Mucosa of rectum (tissue), 2 donors: ENCODE data around the gene TGM3.

Experiments
- H3K27ac ChIP-seq, 2 donors: one replicate each; pipeline ENCODE4 v1.7.0; 2013; ENCODE audit warnings: inconsistent platforms in 2 of 2, low read depth in 2 of 2, low read length in 2 of 2
- H3K27me3 ChIP-seq, 2 donors: one replicate each; pipeline ENCODE4 v1.7.0; 2013; ENCODE audit warnings: low read length in 2 of 2; ENCODE audit not compliant: control insufficient read depth in 2 of 2, insufficient read depth in 2 of 2
- H3K36me3 ChIP-seq, 2 donors: one replicate each; pipeline ENCODE4 v1.7.0; 2013; ENCODE audit warnings: low read length in 2 of 2; ENCODE audit not compliant: control insufficient read depth in 2 of 2, insufficient read depth in 2 of 2
- H3K4me1 ChIP-seq, 2 donors: one replicate each; pipeline ENCODE4 v1.7.0; 2013; ENCODE audit warnings: low read length in 2 of 2, mild to moderate bottlenecking in 1 of 2; ENCODE audit not compliant: control insufficient read depth in 2 of 2, insufficient read depth in 2 of 2
- H3K4me3 ChIP-seq, 2 donors: one replicate each; pipeline ENCODE4 v1.7.0; 2013; ENCODE audit warnings: low read length in 2 of 2
- H3K9ac ChIP-seq, 2 donors: one replicate each; pipeline ENCODE4 v1.7.0; 2013; ENCODE audit warnings: low read length in 2 of 2, low read depth in 1 of 2, mild to moderate bottlenecking in 1 of 2
- H3K9me3 ChIP-seq, 2 donors: one replicate each; pipeline ENCODE4 v1.7.0; 2013; ENCODE audit warnings: low read length in 2 of 2; ENCODE audit not compliant: control insufficient read depth in 2 of 2
- donor health status: healthy.
- donor health status: Normal muscosa, but diverticular disease.

TGM3 gene

DNA sequence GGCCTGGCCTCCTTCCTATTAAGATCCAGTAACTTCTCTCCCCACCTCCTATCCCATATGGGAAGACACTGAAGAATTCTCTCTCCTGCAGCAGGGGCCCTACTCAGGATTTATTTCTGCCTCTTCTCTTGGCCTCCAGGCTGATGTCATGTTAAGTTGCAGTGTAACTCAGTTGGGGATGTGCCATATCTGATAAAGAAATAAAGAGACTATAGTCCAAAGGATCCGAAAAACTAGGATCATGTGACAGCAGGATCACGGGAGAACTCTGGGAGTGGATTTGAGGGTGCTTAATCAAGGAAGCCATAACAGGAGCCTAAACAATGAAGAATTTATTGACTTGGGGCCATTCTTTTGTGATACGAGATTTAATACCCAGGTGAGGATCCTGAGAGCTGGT lies 46.4 kb downstream of the TGM3 start:
- no peaks in the 10 kb centered on the region for H3K4me1 ChIP-seq
- H3K27ac ChIP-seq, result no peak overlapping the region
- H3K4me3 ChIP-seq, result no peak overlapping the region
- no peaks in the 10 kb centered on the region for H3K9me3 ChIP-seq
- H3K36me3 ChIP-seq, result no peaks in the 10 kb centered on the region
- no peaks in the 10 kb centered on the region for H3K27me3 ChIP-seq
- H3K9ac ChIP-seq, result no peak overlapping the region

DNA sequence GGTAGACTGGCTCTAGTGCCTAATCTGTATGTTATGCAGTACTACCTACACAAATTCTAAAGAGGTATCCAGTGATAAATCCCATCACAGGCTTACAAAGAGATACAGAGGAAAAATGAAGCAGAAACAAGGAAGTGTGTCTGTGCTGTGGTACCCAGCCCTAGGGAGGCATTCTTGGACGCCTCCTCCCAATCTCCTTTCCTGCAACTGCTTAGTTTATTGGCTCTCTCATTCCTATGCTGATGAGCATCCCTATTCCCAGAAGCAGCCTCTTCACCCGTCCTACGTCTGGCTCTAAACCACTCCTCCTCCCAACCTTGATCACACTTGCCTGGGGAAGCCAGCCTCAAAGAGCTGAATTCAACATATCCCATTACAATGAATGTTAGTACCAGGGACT lies 50.4 kb downstream of the TGM3 start:
- no peaks in the 10 kb centered on the region for H3K36me3 ChIP-seq
- H3K4me1 ChIP-seq, result no peaks in the 10 kb centered on the region
- no peaks in the 10 kb centered on the region for H3K9me3 ChIP-seq
- H3K27me3 ChIP-seq, result peaks cover 2 to 7% of the 10 kb centered on the region in 2 donors
- H3K4me3 ChIP-seq, result no peak overlapping the region
- no peak overlapping the region for H3K9ac ChIP-seq
- H3K27ac ChIP-seq, result no peak overlapping the region

DNA sequence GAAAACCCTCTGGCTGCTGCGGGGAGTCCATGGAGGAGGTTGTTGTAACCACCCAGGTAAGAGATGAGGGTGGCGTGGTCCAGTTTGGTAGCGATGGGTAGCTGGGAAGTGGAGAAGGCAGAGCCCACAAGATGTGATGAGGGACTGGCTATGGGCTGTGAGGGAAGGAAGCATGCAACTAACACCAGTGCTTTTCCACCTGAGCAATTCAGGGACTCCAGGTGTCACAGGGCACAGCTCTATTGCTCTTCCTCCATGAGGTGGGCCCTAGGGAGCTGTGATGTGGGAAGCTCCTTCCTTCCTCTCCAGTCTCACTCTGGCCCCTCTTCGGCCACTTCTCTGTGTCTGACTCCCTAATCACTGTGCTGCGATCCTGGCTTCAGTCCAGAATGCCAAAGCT lies 52.5 kb downstream of the TGM3 start:
- Histone ChIP-seq H3K27me3 (peaks cover 3 to 7% of the 10 kb centered on the region in 2 donors), H3K27ac (no peak overlapping the region), H3K9ac (no peak overlapping the region), H3K9me3 (no peaks in the 10 kb centered on the region), H3K4me1 (no peaks in the 10 kb centered on the region), H3K36me3 (no peaks in the 10 kb centered on the region), H3K4me3 (no peak overlapping the region)

DNA sequence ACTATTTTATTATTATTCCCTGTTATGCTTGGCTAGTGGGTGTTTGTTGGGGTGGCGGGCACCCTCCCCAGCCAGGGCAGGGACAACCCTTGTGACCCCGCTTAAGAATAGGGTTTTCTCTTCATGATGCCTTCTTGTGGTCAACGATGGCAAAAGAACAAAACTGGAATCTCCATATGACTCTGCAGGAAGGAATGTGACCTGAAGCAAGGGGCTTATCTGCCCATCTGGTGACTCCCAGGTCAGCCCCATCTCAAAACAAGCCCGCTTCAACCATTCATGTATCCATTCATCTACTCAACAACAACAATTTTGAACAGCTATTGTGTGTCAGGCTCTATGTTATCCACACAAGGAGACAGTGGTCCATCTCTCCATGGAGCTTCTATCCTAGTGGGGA lies 54.0 kb downstream of the TGM3 start:
- Histone ChIP-seq H3K9me3 (no peaks in the 10 kb centered on the region), H3K27me3 (peaks cover 7% of the 10 kb centered on the region in 2 donors), H3K4me3 (no peak overlapping the region), H3K9ac (no peak overlapping the region), H3K27ac (no peak overlapping the region), H3K36me3 (no peaks in the 10 kb centered on the region), H3K4me1 (no peaks in the 10 kb centered on the region)

DNA sequence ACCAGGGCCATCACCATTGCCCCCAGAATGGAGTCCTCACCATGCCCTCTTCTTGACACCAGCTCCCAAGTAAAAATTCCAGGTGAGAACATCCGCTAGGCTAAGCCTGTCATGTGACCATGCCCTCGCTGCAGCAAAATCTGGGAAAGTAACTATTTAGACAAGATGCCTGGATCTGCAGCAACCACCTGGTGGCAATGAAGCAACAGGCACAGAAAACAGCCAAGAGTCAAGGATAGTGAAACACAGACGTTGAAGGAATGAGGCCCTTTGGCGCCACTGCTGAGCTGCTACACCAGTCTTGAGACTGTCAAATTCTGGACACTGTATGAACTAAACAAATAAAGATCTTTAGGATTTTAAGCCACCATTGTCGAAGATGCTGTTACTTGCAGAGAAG lies 54.8 kb downstream of the TGM3 start:
- Histone ChIP-seq H3K27me3 (peaks cover 7% of the 10 kb centered on the region in 2 donors), H3K27ac (no peak overlapping the region), H3K9me3 (no peaks in the 10 kb centered on the region), H3K9ac (no peak overlapping the region), H3K4me3 (no peak overlapping the region), H3K4me1 (no peaks in the 10 kb centered on the region), H3K36me3 (no peaks in the 10 kb centered on the region)

DNA sequence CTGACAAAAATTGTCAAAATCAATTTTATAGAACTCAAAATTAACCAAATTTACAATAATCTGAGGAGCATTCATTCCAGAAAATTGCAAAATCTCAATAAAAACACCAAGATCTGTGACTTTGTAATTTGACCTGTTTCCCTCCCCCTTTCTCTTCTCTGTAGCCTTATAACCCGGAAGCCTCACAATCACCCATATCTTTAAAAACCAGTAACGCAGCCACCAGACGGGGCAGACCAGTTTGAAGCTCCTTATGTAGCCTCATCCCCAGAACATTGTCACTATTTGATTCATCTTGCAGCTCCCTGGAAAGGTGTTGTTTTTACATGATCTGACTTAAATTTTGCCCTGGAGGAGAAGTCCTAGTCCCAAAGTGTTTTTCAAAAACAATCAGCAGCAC lies 57.4 kb downstream of the TGM3 start:
- Histone ChIP-seq H3K36me3 (no peaks in the 10 kb centered on the region), H3K27me3 (peaks cover 5 to 7% of the 10 kb centered on the region in 2 donors), H3K27ac (no peak overlapping the region), H3K9me3 (no peaks in the 10 kb centered on the region), H3K9ac (no peak overlapping the region), H3K4me3 (no peak overlapping the region), H3K4me1 (no peaks in the 10 kb centered on the region)

DNA sequence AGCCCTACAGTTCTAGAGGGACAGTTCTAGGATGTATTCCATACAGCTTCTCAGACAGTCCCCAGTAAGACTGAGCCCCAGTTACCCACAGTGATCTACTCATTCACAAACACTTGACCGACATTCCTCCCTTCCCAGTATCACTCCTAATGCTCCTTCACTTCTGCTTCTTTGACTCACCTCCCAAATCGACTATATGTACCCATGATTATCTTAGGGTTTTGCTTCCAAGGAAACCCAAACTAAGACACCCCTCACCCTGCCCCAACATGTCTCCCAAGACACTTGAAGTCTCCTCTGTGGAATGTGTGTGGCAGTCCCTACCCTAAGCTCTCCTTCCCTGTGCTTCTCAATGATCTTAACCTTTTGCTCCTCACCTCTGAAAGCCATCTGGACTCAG lies 61.3 kb downstream of the TGM3 start:
- no peak overlapping the region for H3K27ac ChIP-seq
- H3K9me3 ChIP-seq, result no peaks in the 10 kb centered on the region
- H3K4me1 ChIP-seq, result no peaks in the 10 kb centered on the region
- no peak overlapping the region for H3K9ac ChIP-seq
- no peak overlapping the region for H3K4me3 ChIP-seq
- peaks cover 0 to 4% of the 10 kb centered on the region in 2 donors for H3K27me3 ChIP-seq
- no peaks in the 10 kb centered on the region for H3K36me3 ChIP-seq

DNA sequence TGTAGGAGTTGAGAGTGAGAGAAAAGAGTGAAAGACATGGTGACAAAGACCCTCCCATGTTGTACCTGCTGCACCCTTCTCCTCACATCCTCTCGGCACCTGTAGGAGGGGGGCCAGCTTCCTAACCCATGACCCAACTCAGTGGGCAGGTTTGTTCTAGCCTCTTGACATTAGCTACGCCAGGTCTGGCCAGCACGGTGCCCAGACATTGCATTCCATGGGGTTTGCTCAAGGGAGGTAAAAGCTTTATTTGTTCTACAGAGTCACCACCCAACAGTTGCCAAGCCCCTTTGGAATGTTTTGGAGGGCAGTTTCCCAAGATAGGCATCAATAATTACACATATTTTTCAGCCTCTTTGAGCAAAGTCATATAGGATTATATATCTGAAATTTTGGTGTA lies 62.2 kb downstream of the TGM3 start:
- no peaks in the 10 kb centered on the region for H3K4me1 ChIP-seq
- no peak overlapping the region for H3K27ac ChIP-seq
- no peaks in the 10 kb centered on the region for H3K36me3 ChIP-seq
- H3K9me3 ChIP-seq, result no peaks in the 10 kb centered on the region
- peaks cover 0 to 4% of the 10 kb centered on the region in 2 donors for H3K27me3 ChIP-seq
- no peak overlapping the region for H3K4me3 ChIP-seq
- no peak overlapping the region for H3K9ac ChIP-seq

DNA sequence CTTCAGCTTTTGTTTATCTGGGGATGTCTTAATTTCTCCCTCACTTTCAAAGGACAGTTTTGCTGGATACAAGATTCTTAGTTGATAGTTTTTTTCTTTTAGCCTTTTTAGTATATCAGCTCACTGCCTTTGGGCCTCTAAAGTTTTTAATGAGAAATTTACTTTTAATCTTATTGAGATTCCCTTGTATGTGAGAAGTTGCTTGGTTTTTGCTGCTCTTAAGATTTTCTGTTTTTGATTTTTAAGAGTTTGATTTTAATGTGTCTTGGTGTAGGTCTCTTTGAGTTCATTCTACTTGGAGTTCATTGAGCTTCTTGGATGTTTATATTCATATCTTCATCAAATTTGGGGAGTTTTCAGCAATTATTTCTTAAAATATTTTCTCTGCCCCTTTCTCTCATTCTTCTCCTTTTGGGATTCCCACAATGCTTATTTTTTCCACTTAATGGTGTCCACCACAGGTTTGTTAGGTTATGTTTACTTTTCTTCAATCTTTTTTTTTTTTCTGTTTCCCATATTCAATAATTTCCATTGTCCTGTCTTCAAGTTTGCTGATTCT lies 65.3 kb downstream of the TGM3 start:
- H3K27me3 ChIP-seq, result peaks cover 0 to 3% of the 10 kb centered on the region in 2 donors

DNA sequence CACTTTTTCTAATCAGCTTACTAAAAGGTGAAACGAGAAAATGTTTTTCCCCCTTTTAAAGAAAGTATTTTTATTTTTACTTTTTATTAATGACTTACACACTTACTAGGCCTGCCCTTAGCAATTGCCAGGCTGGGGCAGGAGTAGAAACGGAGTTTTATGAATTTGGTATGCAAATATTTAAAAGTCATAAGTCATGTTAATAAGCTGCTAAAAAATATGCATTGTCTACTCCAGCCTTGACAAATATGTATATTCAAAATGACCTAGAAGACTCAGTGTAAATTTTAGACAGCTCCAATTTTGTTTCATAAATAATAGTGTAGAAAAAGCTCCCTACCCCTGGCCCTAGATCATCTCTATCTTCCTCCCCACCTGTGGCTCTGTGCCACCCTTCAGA lies 67.4 kb downstream of the TGM3 start:
- H3K9ac ChIP-seq, result no peak overlapping the region
- H3K36me3 ChIP-seq, result no peaks in the 10 kb centered on the region
- H3K4me1 ChIP-seq, result no peaks in the 10 kb centered on the region
- no peak overlapping the region for H3K4me3 ChIP-seq
- no peak overlapping the region for H3K27ac ChIP-seq
- H3K27me3 ChIP-seq, result peaks cover 0 to 3% of the 10 kb centered on the region in 2 donors
- no peaks in the 10 kb centered on the region for H3K9me3 ChIP-seq

More for the DNA sequence above, 65.3 kb downstream of the TGM3 start:
- H3K9ac ChIP-seq, result no peak overlapping the region
- no peak overlapping the region for H3K4me3 ChIP-seq
- H3K4me1 ChIP-seq, result no peaks in the 10 kb centered on the region
- H3K9me3 ChIP-seq, result no peaks in the 10 kb centered on the region
- H3K36me3 ChIP-seq, result no peaks in the 10 kb centered on the region
- no peak overlapping the region for H3K27ac ChIP-seq

DNA sequence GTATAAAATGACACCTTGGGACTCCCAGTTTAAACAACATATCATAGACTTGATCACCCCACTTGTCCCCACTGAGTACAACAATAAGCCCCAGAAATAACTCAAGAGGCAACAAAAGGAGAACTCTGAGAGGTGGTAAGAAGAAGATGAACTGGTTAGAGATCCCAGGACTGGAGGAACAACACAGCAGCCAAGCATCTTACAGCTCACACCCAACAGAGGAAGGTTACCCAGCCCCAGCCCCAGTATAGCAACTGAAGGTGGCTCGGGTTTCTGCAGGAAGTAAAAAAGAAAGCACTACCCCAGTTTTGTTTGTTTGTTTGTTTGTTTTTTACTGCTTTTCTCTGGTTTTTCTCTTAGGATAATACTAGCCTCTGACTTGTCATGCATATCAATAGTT lies 67.8 kb downstream of the TGM3 start:
- Histone ChIP-seq H3K4me1 (no peaks in the 10 kb centered on the region), H3K4me3 (no peak overlapping the region), H3K27ac (no peak overlapping the region), H3K27me3 (peaks cover 0 to 3% of the 10 kb centered on the region in 2 donors), H3K36me3 (no peaks in the 10 kb centered on the region), H3K9ac (no peak overlapping the region), H3K9me3 (no peaks in the 10 kb centered on the region)
